B cell (primary cell): ENCODE results near the gene CADM2. TPM values are rescaled to one million over a fixed set of nuclear protein-coding genes. Genes with fewer than 3 reads are reported as not detected.

Source experiments
- ATAC-seq: fragments of 200-7000 bp; cut with Tn5 transposase; one replicate; pipeline ENCODE4 v1.10.0; 2021; ENCODE audit warnings: low read depth, mild to moderate bottlenecking, moderate number of reproducible peaks, moderate library complexity
- CTCF ChIA-PET: fragments of 350-600 bp; sonication (Branson Sonifier 250); formaldehyde crosslinking; loops from one replicate; lab custom pipeline; 2021; ENCODE audit warnings: antibody characterized with exemption, inconsistent platforms; lab: Charles Lee
- POLR2A ChIA-PET: fragments of 350-600 bp; sonication (Branson Sonifier 250); formaldehyde crosslinking; loops from one replicate; lab custom pipeline; 2021; ENCODE audit warnings: antibody characterized with exemption; lab: Charles Lee
- DNase-seq: peaks from one replicate; pipeline ENCODE4 v3.0.0; 2013
- H2AFZ ChIP-seq: 2 replicates; pipeline ENCODE4 v1.6.1; 2012; ENCODE audit warnings: mild to moderate bottlenecking, low read depth, low read length; ENCODE audit not compliant: insufficient read depth, poor library complexity, severe bottlenecking
- H3K27ac ChIP-seq, 2 donors: 1 replicate in 1 of 2; 2 replicates in 1 of 2; pipeline ENCODE4 v1.5.1; 2012 to 2013; ENCODE audit warnings: low read length in 2 of 2, mild to moderate bottlenecking in 2 of 2, moderate library complexity in 1 of 2
- H3K27me3 ChIP-seq, 4 experiments: fragments of 200-600 bp in 1 of 4; sonication (generic) in 1 of 4; replicated peaks in 1 of 4; 1 replicate in 2 of 4; 2 replicates in 2 of 4; pipeline versions ENCODE4 v1.6.1 to v1.7.0; 2013 to 2016; ENCODE audit warnings: low read length in 3 of 4, mild to moderate bottlenecking in 2 of 4, mixed read lengths in 1 of 4, moderate library complexity in 1 of 4; ENCODE audit not compliant: insufficient read depth in 4 of 4, control insufficient read depth in 3 of 4; ENCODE audit errors: control extremely low read depth in 1 of 4
- H3K36me3 ChIP-seq, 2 experiments: replicated peaks in 1 of 2; 1 replicate in 1 of 2; 2 replicates in 1 of 2; pipeline versions ENCODE4 v1.6.1 to v1.7.1; 2013; ENCODE audit warnings: low read length in 1 of 2; ENCODE audit not compliant: insufficient read depth in 2 of 2, control insufficient read depth in 1 of 2; ENCODE audit errors: control extremely low read depth in 1 of 2, extremely low read depth in 1 of 2
- H3K4me1 ChIP-seq, 2 donors: fragments of 200-600 bp in 1 of 2; sonication (generic) in 1 of 2; 1 replicate in 1 of 2; 2 replicates in 1 of 2; pipeline versions ENCODE4 v1.5.1 to v1.6.1; 2013 to 2017; ENCODE audit warnings: low read length in 2 of 2; ENCODE audit not compliant: control insufficient read depth in 2 of 2, insufficient read depth in 2 of 2
- H3K4me2 ChIP-seq: replicated peaks from 2 replicates; pipeline ENCODE3; 2012; ENCODE audit warnings: mild to moderate bottlenecking, low read depth, low read length; ENCODE audit not compliant: poor library complexity, severe bottlenecking
- H3K4me3 ChIP-seq, 5 experiments: fragments of 200-600 bp in 1 of 5; sonication (generic) in 1 of 5; 1 replicate in 3 of 5; 2 replicates in 2 of 5; pipeline versions ENCODE4 v1.5.1 to v1.7.0; 2011 to 2016; ENCODE audit warnings: low read length in 4 of 5, mild to moderate bottlenecking in 4 of 5, low read depth in 2 of 5, control low read depth in 1 of 5, moderate library complexity in 1 of 5; ENCODE audit not compliant: insufficient read depth in 1 of 5; ENCODE audit errors: control extremely low read depth in 1 of 5, extremely low read depth in 1 of 5
- H3K79me2 ChIP-seq: fragments of 200-600 bp; sonication (generic); one replicate; pipeline ENCODE4 v1.6.0; 2016; ENCODE audit warnings: low read length; ENCODE audit not compliant: control insufficient read depth, insufficient read depth
- H3K9ac ChIP-seq: fragments of 200-600 bp; sonication (generic); 2 replicates; pipeline ENCODE4 v1.6.1; 2017; ENCODE audit warnings: mild to moderate bottlenecking, low read length, moderate library complexity
- H3K9me3 ChIP-seq, 3 donors: one replicate each; pipeline versions ENCODE4 v1.6.1 to v1.7.1; 2013; ENCODE audit warnings: low read length in 2 of 3; ENCODE audit not compliant: control insufficient read depth in 2 of 3, insufficient read depth in 1 of 3; ENCODE audit errors: control extremely low read depth in 1 of 3
- H4K20me1 ChIP-seq: 2 replicates; pipeline ENCODE4 v1.6.0; 2012; ENCODE audit warnings: mild to moderate bottlenecking, low read length; ENCODE audit not compliant: insufficient read depth, control insufficient read depth, poor library complexity, severe bottlenecking
- H3K27ac Mint-ChIP-seq: one replicate; pipeline ENCODE4 v1.8.0; 2021; ENCODE audit warnings: mixed read lengths
- H3K27me3 Mint-ChIP-seq: one replicate; pipeline ENCODE4 v1.8.0; 2021; ENCODE audit warnings: mixed read lengths
- H3K4me1 Mint-ChIP-seq: one replicate; pipeline ENCODE4 v1.8.0; 2021; ENCODE audit warnings: mixed read lengths
- H3K4me3 Mint-ChIP-seq: one replicate; pipeline ENCODE4 v1.8.0; 2021; ENCODE audit warnings: mixed read lengths
- H3K9me3 Mint-ChIP-seq: one replicate; pipeline ENCODE4 v1.8.0; 2022; ENCODE audit warnings: mixed read lengths; ENCODE audit not compliant: insufficient read depth
- CTCF ChIP-seq: fragments of 200-600 bp; IDR thresholded peaks from one replicate; pipeline ENCODE4 v1.8.0; 2022; ENCODE audit warnings: antibody characterized with exemption, mild to moderate bottlenecking
- EZH2 ChIP-seq: IDR thresholded peaks from 2 replicates; pipeline ENCODE4 v1.6.1; 2012; ENCODE audit warnings: borderline replicate concordance, low read depth, mild to moderate bottlenecking, moderate library complexity, low read length; ENCODE audit not compliant: insufficient read depth, poor library complexity, severe bottlenecking
- WGBS: methylation state at CpG from one replicate; pipeline ENCODE4 v1.1.5; 2013; ENCODE audit warnings: missing lambda C conversion rate; ENCODE audit not compliant: insufficient coverage; 5-methylcytosine and 5-hydroxymethylcytosine counted together
- intact Hi-C: fragments of 100-400 bp; cut with micrococcal nuclease; formaldehyde crosslinking; loops from one replicate; pipeline ENCODE4 v1.10.0; 2022
- polyA plus RNA-seq: library from polyadenylated mRNA; depleted of rRNA; stranded (reverse); fragments of >200 nt; gene quantifications from 2 replicates; pipeline ENCODE4 v1.2.3, GENCODE V29; 2012
- total RNA-seq, 2 donors: library from RNA; stranded (reverse); fragments of 120-200 nt in 1 of 2; gene quantifications; 1 replicate in 1 of 2; 2 replicates in 1 of 2; pipeline versions ENCODE4 v1.2.3 to v1.2.4, GENCODE V29; 2013 to 2022

The CADM2 gene
- total and polyA plus RNA-seq, 2 donors (not counting 1 experiment from before 2014, with no cell fraction given) = 0.10 to 0.37 TPM

GRCh38 chr3:84974347-84974746 is 15.6 kb downstream of the CADM2 start:
- intact Hi-C loops = no loop called here
- ATAC-seq = no peak
- ChIA-PET POLR2A (no interaction called here), CTCF (no interaction called here)
- Mint-ChIP-seq H3K9me3 (no peaks in the 10 kb centered on the region), H3K4me1 (no peaks in the 10 kb centered on the region), H3K27me3 (no peaks in the 10 kb centered on the region), H3K27ac (no peak overlapping the region), H3K4me3 (no peak overlapping the region)
- Histone ChIP-seq H2AFZ (no peak overlapping the region), H3K27me3 (no peaks in the 10 kb centered on the region), H3K9me3 (no peaks in the 10 kb centered on the region), H4K20me1 (no peaks in the 10 kb centered on the region), H3K4me1 (no peaks in the 10 kb centered on the region), H3K4me3 (no peak overlapping the region), H3K79me2 (no peaks in the 10 kb centered on the region), H3K4me2 (no peak overlapping the region), H3K27ac (no peak overlapping the region), H3K9ac (no peak overlapping the region), H3K36me3 (no peaks in the 10 kb centered on the region)
- TF ChIP-seq EZH2 = no peak
- no peak for TF ChIP-seq CTCF
- no peak for DNase-seq

GRCh38 chr3:84977021-84977420 is 18.2 kb downstream of the CADM2 start:
- Mint-ChIP-seq H3K27ac (no peak overlapping the region), H3K4me3 (no peak overlapping the region), H3K27me3 (no peaks in the 10 kb centered on the region), H3K9me3 (no peaks in the 10 kb centered on the region), H3K4me1 (no peaks in the 10 kb centered on the region)
- TF ChIP-seq EZH2 (no peak), CTCF (no peak)
- no peak overlapping the region for H3K4me2 ChIP-seq
- no CpG with 5 or more reads among the region's 1 CpG for WGBS
- intact Hi-C loops = no loop called here
- DNase-seq (no peak), ATAC-seq (no peak)
- no peak overlapping the region for H2AFZ ChIP-seq
- H3K27ac ChIP-seq = no peak overlapping the region
- H3K9ac ChIP-seq = no peak overlapping the region
- ChIA-PET POLR2A (no interaction called here), CTCF (no interaction called here)
- no peaks in the 10 kb centered on the region for H4K20me1 ChIP-seq
- H3K36me3 ChIP-seq = no peaks in the 10 kb centered on the region
- no peaks in the 10 kb centered on the region for H3K27me3 ChIP-seq
- no peaks in the 10 kb centered on the region for H3K4me1 ChIP-seq
- H3K79me2 ChIP-seq = no peaks in the 10 kb centered on the region
- no peaks in the 10 kb centered on the region for H3K9me3 ChIP-seq
- H3K4me3 ChIP-seq = no peak overlapping the region
